Myocyte (in vitro differentiated cells): ENCODE results near the gene SLC37A1. TPM values are rescaled to one million over a fixed set of nuclear protein-coding genes. Genes with fewer than 3 reads are reported as not detected.

ENCODE experiments used
- DNase-seq: peaks from one replicate; pipeline ENCODE4 v3.0.0-alpha.2; 2012; ENCODE audit warnings: low read depth
- total RNA-seq: library from RNA; depleted of rRNA; stranded (reverse); fragments of >200 nt; gene quantifications from 2 replicates; pipeline ENCODE4 v1.2.3, GENCODE V29; 2014

Gene SLC37A1
- total RNA-seq, 1 donor from 2014 or later: not detected

GRCh38 chr21:42478504-42478903 lies 35.1 kb upstream of the SLC37A1 start:
- DNase-seq: no peak

DNA sequence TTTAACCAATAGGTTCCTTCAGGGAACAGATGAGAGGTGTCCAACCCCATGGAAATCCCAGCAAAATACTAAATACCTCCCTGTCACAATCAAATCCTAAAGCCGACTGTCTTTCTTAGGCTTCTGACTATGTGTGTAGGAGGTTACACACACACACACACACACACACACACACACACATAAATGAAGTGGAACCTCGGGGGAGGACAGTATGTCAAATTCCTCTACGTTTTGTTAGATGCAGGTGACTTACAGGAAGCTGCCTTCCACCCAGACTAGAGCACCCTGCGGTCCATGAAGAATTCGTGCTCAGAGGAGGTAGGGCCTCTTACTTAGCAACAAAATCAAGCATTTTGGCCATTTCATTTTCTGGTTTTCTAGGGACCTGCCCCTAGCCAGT lies 34.1 kb upstream of the SLC37A1 start:
- no peak for DNase-seq

DNA sequence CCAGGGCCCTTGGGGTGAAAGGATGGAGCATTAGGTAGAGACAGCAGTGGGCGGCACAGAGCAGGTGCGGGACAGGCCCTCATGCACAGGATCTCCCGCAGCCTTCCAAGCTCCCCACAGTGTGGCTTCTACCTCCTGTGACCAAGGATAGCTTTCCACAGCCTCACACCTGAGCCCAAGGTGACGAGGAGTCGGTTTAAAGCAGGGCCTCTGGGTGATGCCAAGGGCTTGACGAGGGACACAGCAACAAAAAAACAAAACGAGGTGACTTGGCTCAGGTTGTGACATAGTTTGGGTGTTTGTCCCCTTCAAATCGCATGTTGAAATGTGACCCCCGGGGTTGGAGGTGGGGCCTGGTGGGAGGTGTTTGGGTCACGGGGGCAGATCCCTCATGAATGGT lies 32.9 kb upstream of the SLC37A1 start:
- no peak for DNase-seq

GRCh38 chr21:42481169-42481568 lies 32.5 kb upstream of the SLC37A1 start:
- DNase-seq: no peak

- DNase-seq: no peak
Observed at GRCh38 chr21:42484966-42485365, 28.7 kb upstream of the SLC37A1 start.

DNA sequence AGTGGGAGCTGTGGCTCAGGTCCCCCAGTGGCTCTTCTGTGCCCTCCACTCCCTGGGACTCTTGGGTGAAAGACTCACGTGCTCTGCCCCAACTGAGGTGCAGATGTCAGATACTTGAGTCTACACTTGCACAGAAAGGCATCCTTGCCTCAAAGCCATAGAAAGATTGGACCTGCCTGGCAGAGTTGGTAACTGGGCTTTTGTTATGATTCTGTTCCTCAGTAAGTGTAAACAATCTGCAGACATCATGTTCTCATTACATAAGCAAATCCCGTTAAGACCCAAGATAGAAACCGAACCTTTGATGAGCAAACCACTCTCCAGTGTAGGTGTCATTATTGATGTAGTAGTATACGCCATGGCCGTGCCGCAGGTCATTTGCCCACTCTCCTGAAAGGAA lies 27.6 kb upstream of the SLC37A1 start:
- no peak for DNase-seq

DNA sequence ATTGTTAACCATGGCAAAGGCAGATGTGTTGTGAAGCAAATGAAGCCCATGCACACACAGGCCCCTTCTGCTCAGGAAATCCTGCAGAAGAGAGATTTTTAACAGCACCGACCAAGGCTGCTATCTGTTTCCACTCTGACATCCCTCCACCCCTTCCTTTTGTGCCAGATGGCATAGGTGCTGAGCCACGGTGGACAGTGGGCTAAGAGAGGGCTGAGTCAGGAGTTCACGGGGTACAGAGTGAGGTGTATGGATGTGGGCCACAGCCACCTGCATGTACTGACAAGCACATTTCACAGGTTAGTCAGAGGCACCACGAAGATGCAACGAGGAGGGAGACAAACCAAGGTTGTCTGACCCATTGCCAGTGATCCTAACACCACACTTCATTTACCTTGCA lies 27.1 kb upstream of the SLC37A1 start:
- no peak for DNase-seq

- no peak for DNase-seq
Observed at GRCh38 chr21:42489006-42489563, 24.6 kb upstream of the SLC37A1 start.

- no peak for DNase-seq
Observed at GRCh38 chr21:42489991-42490390, 23.7 kb upstream of the SLC37A1 start.

- no peak for DNase-seq
Observed at GRCh38 chr21:42490720-42491119, 22.9 kb upstream of the SLC37A1 start.

DNA sequence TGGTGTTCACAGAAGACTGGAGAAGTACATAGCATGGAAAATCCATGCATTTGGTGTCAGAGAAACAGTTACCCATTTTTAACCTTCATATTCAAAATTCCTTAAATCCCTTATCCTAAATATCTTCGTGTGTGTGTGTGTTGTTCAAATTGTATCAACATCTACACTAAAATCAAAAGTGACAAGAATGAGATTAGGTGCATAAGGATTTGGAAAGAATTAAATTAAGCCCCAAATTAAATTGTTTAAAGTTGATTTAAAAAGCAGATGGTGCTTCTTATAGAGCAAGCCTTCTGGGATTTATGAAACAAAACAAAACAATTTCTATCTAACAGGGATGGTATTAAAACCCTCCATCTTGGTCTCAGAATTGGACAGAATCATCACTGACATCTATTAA lies 22.3 kb upstream of the SLC37A1 start:
- no peak for DNase-seq

DNA sequence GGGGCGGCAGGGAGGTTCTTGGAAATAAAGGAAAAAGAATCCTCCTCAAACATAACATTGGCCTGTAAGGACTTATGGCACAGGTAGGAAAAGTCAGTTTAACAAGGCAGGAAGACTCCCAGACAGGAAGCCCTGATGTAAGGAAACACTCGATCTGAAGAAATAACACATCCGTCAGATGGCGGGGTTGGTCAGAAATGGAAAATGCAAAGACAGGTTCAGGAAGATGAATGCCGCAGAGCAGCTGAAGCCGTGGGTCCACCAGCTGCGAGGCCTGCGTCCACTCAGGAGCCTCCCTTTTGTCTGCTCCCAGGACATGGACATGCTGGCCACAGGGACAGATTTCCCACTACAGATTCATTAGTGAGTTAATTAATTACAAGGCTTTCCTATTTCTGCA lies 21.5 kb upstream of the SLC37A1 start:
- no peak for DNase-seq

DNA sequence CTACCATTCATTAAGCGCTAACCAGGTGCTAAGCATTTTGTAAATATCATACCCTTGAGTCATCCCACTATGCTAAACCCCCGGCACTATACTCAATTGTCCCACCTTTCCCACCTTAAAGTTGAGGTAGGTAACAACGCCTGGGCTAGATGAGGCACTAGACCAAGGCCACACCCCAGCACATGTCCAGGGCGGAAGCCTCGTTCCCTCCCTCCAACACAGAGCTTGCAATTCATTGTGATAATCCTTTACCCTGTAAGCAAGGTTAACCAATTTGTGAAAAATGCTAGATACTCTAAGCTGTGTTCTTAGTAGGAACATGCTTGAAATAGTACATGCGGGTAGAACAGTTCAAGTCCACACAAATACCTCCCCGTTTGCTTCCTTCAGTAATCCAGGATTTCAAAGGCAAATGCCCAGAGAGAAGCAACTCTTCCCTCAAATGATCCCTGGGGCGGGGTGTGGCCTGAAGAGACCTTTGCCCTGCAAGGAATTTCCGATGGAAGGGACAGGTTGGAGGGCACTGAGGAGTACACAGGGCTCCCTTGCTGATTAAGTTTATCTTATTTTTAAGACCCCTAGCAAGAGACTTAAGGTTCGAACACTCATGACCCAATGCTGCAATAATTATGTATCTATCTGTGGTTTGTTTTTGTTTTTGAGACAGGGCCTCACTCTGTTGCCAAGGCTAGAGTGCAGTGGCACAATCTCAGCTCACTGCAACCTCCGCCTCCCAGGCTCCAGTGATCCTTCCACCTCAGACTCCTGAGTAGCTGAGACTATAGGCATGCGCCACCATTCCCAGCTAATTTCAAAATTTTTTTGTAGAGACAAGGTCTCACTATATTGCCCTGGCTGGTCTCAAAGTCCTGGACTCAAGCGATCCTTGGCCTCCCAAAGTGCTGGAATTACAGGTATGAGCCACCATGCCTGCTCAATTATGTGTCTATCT lies 20.3 kb upstream of the SLC37A1 start:
- no peak for DNase-seq

DNA sequence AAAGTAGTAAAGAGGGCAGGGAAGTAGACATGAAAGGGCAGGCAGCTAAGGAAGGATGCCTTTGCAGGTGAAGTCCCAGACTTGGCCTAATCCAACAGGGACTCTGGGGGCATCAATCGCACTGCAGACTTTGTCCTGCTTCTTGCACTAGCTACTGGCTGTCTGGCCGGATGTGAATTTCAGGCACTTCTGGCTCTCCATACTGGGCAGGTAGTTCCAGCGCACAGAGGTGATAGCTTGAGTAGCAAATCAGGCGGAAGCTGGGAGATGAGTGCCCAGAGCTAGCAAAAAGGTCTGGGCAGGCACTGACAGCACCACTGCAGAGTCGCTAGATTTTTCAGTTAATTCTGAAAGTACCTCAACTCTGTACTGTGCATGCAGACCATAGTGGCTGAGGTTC lies 18.6 kb upstream of the SLC37A1 start:
- no peak for DNase-seq

GRCh38 chr21:42495765-42496119 lies 17.9 kb upstream of the SLC37A1 start:
- DNase-seq: no peak

- DNase-seq: peak; percentile 65
Observed at GRCh38 chr21:42496120-42496838, 17.4 kb upstream of the SLC37A1 start, which contains the start of gene RSPH1. Gene RSPH1 (minus strand): TSS chr21:42496224. CDS start chr21:42496186, 38 bp downstream.

DNA sequence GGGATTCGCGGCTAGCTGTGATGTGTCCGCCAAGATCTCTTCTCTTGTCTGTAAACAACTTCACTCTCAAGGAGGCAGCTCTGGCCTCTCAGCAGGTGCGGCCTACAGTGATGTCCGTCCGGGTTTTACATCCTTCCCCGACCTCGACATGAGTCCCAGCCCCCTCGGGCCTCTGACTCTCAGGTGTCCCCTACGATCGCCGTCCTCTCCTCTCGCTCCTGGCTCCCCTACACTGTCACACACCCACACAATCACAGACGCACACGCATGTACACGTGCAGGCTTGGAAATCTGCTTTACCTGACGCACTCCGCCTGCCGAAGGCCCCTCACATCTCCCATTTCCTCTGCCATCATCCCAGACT lies 16.8 kb upstream of the SLC37A1 start:
- DNase-seq: no peak

GRCh38 chr21:42498012-42498411 lies 15.6 kb upstream of the SLC37A1 start:
- no peak for DNase-seq

DNA sequence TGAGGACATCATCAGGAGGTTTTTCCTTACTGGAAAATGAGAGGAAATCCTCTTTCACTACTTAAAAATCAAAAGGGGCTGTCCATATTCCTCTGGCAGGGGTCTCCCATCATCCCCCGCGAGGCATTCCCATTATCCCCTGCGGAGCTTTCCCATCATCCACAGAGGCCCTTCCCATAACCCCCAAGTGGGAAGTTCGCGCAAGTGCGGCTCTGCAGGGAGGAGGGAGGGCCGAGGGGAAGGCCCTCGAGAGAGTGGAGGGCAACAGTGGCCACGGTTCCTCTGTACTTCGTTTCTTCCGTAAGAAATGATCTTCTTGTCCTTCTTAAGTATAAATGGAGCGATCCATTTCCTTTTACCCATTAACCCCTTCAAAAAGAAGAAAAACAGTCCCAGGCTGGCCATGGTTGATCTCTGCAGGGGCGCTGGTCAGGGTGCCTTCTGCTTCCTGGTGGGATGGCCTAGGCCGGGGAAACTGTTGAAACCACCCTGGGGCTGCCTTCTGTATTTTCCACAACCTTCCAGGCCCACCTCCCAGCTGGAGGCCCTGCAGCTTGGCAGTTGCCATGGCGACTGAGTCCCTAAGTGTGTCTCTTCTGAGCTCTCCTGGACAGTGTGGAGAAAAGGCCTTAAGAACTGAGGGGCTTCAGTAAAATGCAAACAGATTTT lies 14.1 kb upstream of the SLC37A1 start:
- no peak for DNase-seq

- DNase-seq: no peak
Observed at GRCh38 chr21:42500225-42500624, 13.4 kb upstream of the SLC37A1 start.

DNA sequence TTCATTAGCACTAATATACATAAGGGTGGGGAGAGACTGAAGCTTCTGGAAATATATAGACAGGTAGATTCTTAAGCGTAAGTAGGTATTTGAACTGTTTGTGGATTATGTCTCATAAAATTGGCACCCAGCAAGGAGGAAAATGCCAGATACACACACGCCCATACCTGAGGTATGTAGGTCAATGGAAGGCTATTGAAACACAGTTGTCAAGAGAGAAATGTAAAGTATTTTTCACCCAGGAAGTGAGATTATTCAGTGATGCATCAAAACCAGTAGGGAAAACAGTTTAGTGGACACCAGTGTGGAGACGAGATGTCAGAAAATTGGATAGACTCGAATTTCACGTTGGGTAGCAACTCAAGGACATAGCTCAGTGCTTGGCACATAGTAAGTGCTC lies 12.9 kb upstream of the SLC37A1 start:
- no peak for DNase-seq

DNA sequence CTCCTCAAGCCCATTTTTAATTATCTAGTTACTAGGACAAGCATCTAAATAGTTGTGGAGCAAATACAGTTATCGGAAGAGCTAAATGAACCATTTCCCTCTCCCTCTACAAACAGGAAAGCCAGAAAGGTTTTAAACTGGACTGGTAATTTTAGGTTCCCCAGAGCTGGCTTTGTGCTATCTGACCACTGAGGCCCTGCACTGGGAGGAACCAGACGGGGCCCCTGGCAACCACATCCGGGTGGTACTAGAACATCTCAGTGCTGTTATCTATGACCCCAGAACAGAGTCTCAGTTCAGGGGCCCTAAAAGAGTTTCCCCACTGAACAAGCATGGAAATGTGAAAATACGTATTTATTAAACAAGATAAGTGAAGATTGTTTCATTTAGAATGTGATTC lies 9.9 kb upstream of the SLC37A1 start:
- no peak for DNase-seq
